HEK293 (cell line): ENCODE measurements around the gene RRP1.

ENCODE experiments used
- CTCF ChIA-PET: fragments of 350-600 bp; formaldehyde crosslinking; extraction: SDS; loops from one replicate; lab custom pipeline; 2021; ENCODE audit warnings: antibody characterized with exemption; lab: Yijun Ruan, JAX
- POLR2A ChIA-PET: fragments of 300-600 bp; formaldehyde crosslinking; extraction: SDS; loops from one replicate; lab custom pipeline; 2020; ENCODE audit warnings: antibody characterized with exemption, inconsistent platforms; lab: Yijun Ruan, JAX
- H3K27ac ChIP-seq: fragments of 200-500 bp; sonication (Bioruptor generic); 2 replicates; pipeline ENCODE4 v1.5.1; 2014; ENCODE audit warnings: low read depth, low read length, control low read depth, inconsistent platforms; ENCODE audit errors: extremely low read depth
- H3K36me3 ChIP-seq, 2 experiments: fragments of 200-500 bp in 1 of 2; sonication (Bioruptor generic) in 1 of 2; 1 replicate in 1 of 2; 2 replicates in 1 of 2; pipeline ENCODE4 v1.5.1; 2014 to 2017; ENCODE audit warnings: inconsistent platforms in 2 of 2, low read length in 2 of 2; ENCODE audit not compliant: control insufficient read depth in 2 of 2, insufficient read depth in 1 of 2
- H3K4me1 ChIP-seq: fragments of 200-500 bp; sonication (Bioruptor generic); 2 replicates; pipeline ENCODE4 v1.5.1; 2014; ENCODE audit warnings: mild to moderate bottlenecking, low read length, inconsistent platforms; ENCODE audit not compliant: control insufficient read depth, insufficient read depth
- H3K4me3 ChIP-seq: 2 replicates; pipeline ENCODE4 v1.5.1; 2011; ENCODE audit warnings: low read depth, mild to moderate bottlenecking, control low read depth, low read length, moderate library complexity
- H3K9me3 ChIP-seq: fragments of 200-500 bp; sonication (Bioruptor generic); 2 replicates; pipeline ENCODE4 v1.5.1; 2014; ENCODE audit warnings: low read depth, low read length, inconsistent platforms; ENCODE audit not compliant: control insufficient read depth, insufficient read depth
- BCL11B ChIP-seq: fragments of 450-650 bp; formaldehyde crosslinking; IDR thresholded peaks from 2 replicates; pipeline ENCODE4 v1.5.1; 2016; ENCODE audit warnings: low read depth, missing biosample characterization, missing genetic modification characterization
- FEZF1 ChIP-seq: fragments of 450-650 bp; formaldehyde crosslinking; IDR thresholded peaks from 2 replicates; pipeline ENCODE4 v1.5.1; 2016; ENCODE audit warnings: missing biosample characterization, missing genetic modification characterization
- GLIS1 ChIP-seq: fragments of 450-650 bp; formaldehyde crosslinking; IDR thresholded peaks from 2 replicates; pipeline ENCODE4 v1.5.1; 2016; ENCODE audit warnings: missing biosample characterization, missing genetic modification characterization
- GLIS2 ChIP-seq: fragments of 450-650 bp; formaldehyde crosslinking; IDR thresholded peaks from 2 replicates; pipeline ENCODE4 v1.5.1; 2016; ENCODE audit warnings: missing biosample characterization, missing genetic modification characterization
- IKZF3 ChIP-seq: fragments of 450-650 bp; IDR thresholded peaks from 2 replicates; pipeline ENCODE4 v1.5.0; 2018; ENCODE audit warnings: missing biosample characterization, mild to moderate bottlenecking, missing genetic modification characterization, moderate library complexity
- KLF1 ChIP-seq: fragments of 450-650 bp; formaldehyde crosslinking; IDR thresholded peaks from 2 replicates; pipeline ENCODE4 v1.5.1; 2016; ENCODE audit warnings: missing biosample characterization, missing genetic modification characterization
- KLF8 ChIP-seq: fragments of 450-650 bp; formaldehyde crosslinking; IDR thresholded peaks from 2 replicates; pipeline ENCODE4 v1.5.1; 2016; ENCODE audit warnings: missing biosample characterization, missing genetic modification characterization
- PATZ1 ChIP-seq: fragments of 450-650 bp; formaldehyde crosslinking; IDR thresholded peaks from 2 replicates; pipeline ENCODE4 v1.5.1; 2016; ENCODE audit warnings: missing biosample characterization, missing genetic modification characterization
- PRDM2 ChIP-seq: fragments of 450-650 bp; formaldehyde crosslinking; IDR thresholded peaks from 2 replicates; pipeline ENCODE4 v1.5.1; 2016; ENCODE audit warnings: missing biosample characterization, missing genetic modification characterization, borderline replicate concordance
- SP3 ChIP-seq: fragments of 450-650 bp; formaldehyde crosslinking; IDR thresholded peaks from 2 replicates; pipeline ENCODE4 v1.5.1; 2016; ENCODE audit warnings: missing biosample characterization, missing genetic modification characterization
- ZBTB20 ChIP-seq: fragments of 450-650 bp; formaldehyde crosslinking; IDR thresholded peaks from 2 replicates; pipeline ENCODE4 v1.5.1; 2016; ENCODE audit warnings: missing biosample characterization, missing genetic modification characterization
- ZEB2 ChIP-seq: fragments of 450-650 bp; formaldehyde crosslinking; IDR thresholded peaks from 2 replicates; pipeline ENCODE4 v1.5.1; 2016; ENCODE audit warnings: missing biosample characterization, missing genetic modification characterization
- ZFP69B ChIP-seq: fragments of 450-650 bp; formaldehyde crosslinking; IDR thresholded peaks from 2 replicates; pipeline ENCODE4 v1.5.1; 2016; ENCODE audit warnings: missing biosample characterization, missing genetic modification characterization
- ZNF10 ChIP-seq: fragments of 450-650 bp; formaldehyde crosslinking; IDR thresholded peaks from 2 replicates; pipeline ENCODE4 v1.5.1; 2017; ENCODE audit warnings: missing biosample characterization, missing genetic modification characterization
- ZNF175 ChIP-seq: fragments of 450-650 bp; formaldehyde crosslinking; IDR thresholded peaks from 2 replicates; pipeline ENCODE4 v1.5.1; 2016; ENCODE audit warnings: missing biosample characterization, missing genetic modification characterization
- ZNF292 ChIP-seq: fragments of 450-650 bp; formaldehyde crosslinking; IDR thresholded peaks from 2 replicates; pipeline ENCODE4 v1.5.1; 2016; ENCODE audit warnings: low read depth, missing biosample characterization, missing genetic modification characterization, borderline replicate concordance
- ZNF341 ChIP-seq: fragments of 450-650 bp; formaldehyde crosslinking; IDR thresholded peaks from 2 replicates; pipeline ENCODE4; 2016; ENCODE audit warnings: low read depth, missing biosample characterization, missing genetic modification characterization
- ZNF600 ChIP-seq: fragments of 450-650 bp; formaldehyde crosslinking; IDR thresholded peaks from 2 replicates; pipeline ENCODE4 v1.5.1; 2016; ENCODE audit warnings: missing biosample characterization, missing genetic modification characterization
- ZNF623 ChIP-seq: fragments of 450-650 bp; formaldehyde crosslinking; IDR thresholded peaks from 2 replicates; pipeline ENCODE4 v1.5.1; 2016; ENCODE audit warnings: missing biosample characterization, missing genetic modification characterization
- ZNF629 ChIP-seq: fragments of 450-650 bp; formaldehyde crosslinking; IDR thresholded peaks from 2 replicates; pipeline ENCODE4 v1.5.1; 2017; ENCODE audit warnings: missing biosample characterization, missing genetic modification characterization
- ZNF692 ChIP-seq: fragments of 450-650 bp; formaldehyde crosslinking; IDR thresholded peaks from 2 replicates; pipeline ENCODE4 v1.5.1; 2016; ENCODE audit warnings: missing biosample characterization, missing genetic modification characterization
- ZNF837 ChIP-seq: fragments of 450-650 bp; formaldehyde crosslinking; IDR thresholded peaks from 2 replicates; pipeline ENCODE4 v1.5.1; 2016; ENCODE audit warnings: missing biosample characterization, missing genetic modification characterization
- ZXDB ChIP-seq: fragments of 450-650 bp; formaldehyde crosslinking; IDR thresholded peaks from 2 replicates; pipeline ENCODE4 v1.5.1; 2016; ENCODE audit warnings: missing biosample characterization, missing genetic modification characterization

RRP1 gene

GRCh38 chr21:43809853-43810504 lies 20.6 kb downstream of the RRP1 start:
- CTCF ChIA-PET: interaction anchor here (0.5 to 2.8 kb wide), 12 partner anchors 9 to 495 kb away, joined by 3 to 39 read pairs (median 6); partner anchors contain the start of gene RRP1
- no peaks in the 10 kb centered on the region for H3K4me1 ChIP-seq
- no peak overlapping the region for H3K27ac ChIP-seq
- 0 out of 2 replicates have a peak, but pooled peaks have one; percentile 17 for TF ChIP-seq ZNF600
- TF ChIP-seq FEZF1 (tag by site-specific recombination): no peak
- 0 out of 2 replicates have a peak, but pooled peaks have one; percentile 39 for TF ChIP-seq ZFP69B
- TF ChIP-seq IKZF3 (tag by site-specific recombination): peak; percentile 28; the same call in 1 of the 2 replicates
- TF ChIP-seq ZBTB20: peak; percentile 68
- H3K9me3 ChIP-seq: no peaks in the 10 kb centered on the region
- H3K4me3 ChIP-seq: no peak overlapping the region
- peaks cover 0 to 11% of the 10 kb centered on the region in 2 experiments; a peak in 1 of 3 replicates for H3K36me3 ChIP-seq
- POLR2A ChIA-PET: interaction anchor here (0.7 to 1.4 kb wide), 2 partner anchors 82 to 165 kb away, joined by 3 read pairs; no protein-coding TSS in a partner anchor

GRCh38 chr21:43810505-43811261 lies 21.3 kb downstream of the RRP1 start:
- no peak overlapping the region for H3K4me3 ChIP-seq
- no peaks in the 10 kb centered on the region for H3K4me1 ChIP-seq
- H3K9me3 ChIP-seq: no peaks in the 10 kb centered on the region
- peaks cover 0 to 5% of the 10 kb centered on the region in 2 experiments; a peak in 1 of 3 replicates for H3K36me3 ChIP-seq
- POLR2A ChIA-PET: interaction anchor here (0.7 to 1.4 kb wide), 3 partner anchors 10 to 165 kb away, joined by 3 read pairs; no protein-coding TSS in a partner anchor
- H3K27ac ChIP-seq: no peak overlapping the region
- CTCF ChIA-PET: interaction anchor here (0.5 to 2.8 kb wide), 32 partner anchors 8 to 663 kb away, joined by 3 to 39 read pairs (median 4); partner anchors contain the start of gene RRP1
- TF ChIP-seq ZBTB20 (peak; percentile 41; the same call in 1 of the 2 replicates), ZNF292 (tag by site-specific recombination) (no peak), ZNF623 (tag by site-specific recombination) (peak; percentile 26; the same call in 1 of the 2 replicates), GLIS2 (tag by site-specific recombination) (peak; percentile 86), GLIS1 (peak; percentile 92), ZNF10 (tag by site-specific recombination) (no peak), KLF1 (tag by site-specific recombination) (peak; percentile 40; the same call in 1 of the 2 replicates), KLF8 (peak; percentile 74), ZNF692 (tag by site-specific recombination) (peak; percentile 47; the same call in 1 of the 2 replicates), ZNF629 (tag by site-specific recombination) (0 out of 2 replicates have a peak, but pooled peaks have one; percentile 36), ZNF175 (no peak), ZXDB (tag by site-specific recombination) (peak; percentile 95), BCL11B (peak; percentile 75; the same call in 1 of the 2 replicates), SP3 (tag by site-specific recombination) (peak; percentile 49; the same call in 1 of the 2 replicates), ZEB2 (tag by site-specific recombination) (peak; percentile 46; the same call in 1 of the 2 replicates), PATZ1 (tag by site-specific recombination) (peak; percentile 87; the same call in 1 of the 2 replicates), PRDM2 (tag by site-specific recombination) (0 out of 2 replicates have a peak, but pooled peaks have one; percentile 28), ZNF837 (tag by site-specific recombination) (0 out of 2 replicates have a peak, but pooled peaks have one; percentile 37), ZNF341 (tag by site-specific recombination) (no peak)
